ENCODE results near the gene ITSN2.
"Not testable (repeated sequence)": the region's sequence is repeated elsewhere in the genome, so short reads cannot be mapped to it uniquely, and the experiment has no call there.

Gene ITSN2

DNA sequence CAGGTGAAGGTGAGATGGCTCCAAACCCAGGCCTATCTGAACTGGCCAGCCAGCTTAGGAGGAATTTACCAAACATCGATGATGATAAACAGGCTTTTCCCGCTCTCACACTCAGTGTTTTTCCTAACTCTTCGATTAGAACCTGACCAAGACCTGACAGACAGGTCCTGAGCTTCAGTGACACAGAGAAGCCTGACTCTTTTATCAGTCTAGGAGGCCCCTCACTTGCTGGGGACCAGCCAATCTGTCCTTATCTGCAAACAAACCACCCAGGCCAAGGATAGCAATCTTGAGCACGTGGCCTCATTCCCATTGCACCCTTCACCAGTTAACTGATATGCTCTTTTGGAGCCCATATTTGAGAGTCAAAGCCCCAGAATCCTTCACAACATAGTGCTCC is 1.9 kb upstream of the ITSN2 start:
- DNase-seq = no peak

DNA sequence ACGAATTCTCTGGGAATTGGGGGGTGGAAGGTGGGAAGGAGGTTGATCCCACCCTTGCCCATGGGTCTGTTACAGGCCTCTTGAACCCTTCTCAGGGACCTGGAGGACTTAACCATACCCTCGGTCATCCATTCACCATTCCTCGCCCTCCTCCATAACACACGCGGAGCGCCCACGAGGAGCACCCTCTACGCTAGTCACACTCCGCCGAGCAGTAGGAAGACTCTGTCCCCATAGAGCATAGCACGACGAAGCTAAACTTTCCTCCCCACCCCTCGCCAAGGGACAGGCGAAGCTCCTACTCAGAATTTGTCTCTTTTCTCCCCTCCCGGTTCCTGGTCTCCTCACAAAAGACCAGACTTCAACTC is 611 bp upstream of the ITSN2 start:
- no peak for DNase-seq

DNA sequence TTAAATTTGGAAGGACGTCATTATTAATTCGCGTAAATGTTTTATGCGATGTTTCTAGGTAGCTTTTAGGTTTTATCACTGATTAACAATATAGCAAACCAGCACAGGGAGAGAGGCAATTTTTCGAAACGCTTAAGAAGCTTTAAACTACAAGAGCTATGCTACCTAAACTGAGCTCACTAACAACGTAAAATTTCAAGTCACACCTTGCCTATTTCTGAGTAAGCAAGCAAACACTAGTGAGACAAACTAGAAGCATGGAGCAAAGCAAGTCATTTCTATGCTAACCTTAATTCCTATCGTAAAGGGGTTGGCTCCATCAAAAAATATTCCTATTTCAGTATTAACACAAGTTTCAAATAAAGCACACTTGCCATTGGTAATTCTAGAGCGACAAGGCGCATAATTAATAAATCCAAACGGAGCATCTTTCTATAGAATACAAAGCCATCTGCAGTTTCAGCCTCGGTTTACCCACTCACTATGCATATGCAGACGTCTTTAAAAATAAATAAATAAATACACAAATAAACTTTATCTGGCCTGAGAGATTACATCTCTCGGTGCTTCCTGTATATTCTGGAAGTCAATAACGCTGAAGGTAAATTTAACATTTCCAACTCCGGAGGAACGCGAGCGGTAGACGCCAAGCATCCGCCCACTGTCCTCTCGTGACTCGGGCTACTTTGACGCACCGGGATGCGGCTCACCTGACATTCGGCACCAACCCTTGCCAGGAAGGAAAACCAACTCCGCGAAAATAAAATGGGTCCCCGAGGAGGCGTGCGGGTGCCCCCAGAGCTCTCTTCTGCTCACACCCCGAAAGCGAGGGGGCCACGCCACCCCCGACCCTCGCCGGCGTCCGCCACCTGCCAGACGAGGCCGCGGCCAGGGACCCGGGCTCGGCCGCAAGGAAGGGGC is 947 bp downstream of the ITSN2 start:
- DNase-seq = no peak

DNA sequence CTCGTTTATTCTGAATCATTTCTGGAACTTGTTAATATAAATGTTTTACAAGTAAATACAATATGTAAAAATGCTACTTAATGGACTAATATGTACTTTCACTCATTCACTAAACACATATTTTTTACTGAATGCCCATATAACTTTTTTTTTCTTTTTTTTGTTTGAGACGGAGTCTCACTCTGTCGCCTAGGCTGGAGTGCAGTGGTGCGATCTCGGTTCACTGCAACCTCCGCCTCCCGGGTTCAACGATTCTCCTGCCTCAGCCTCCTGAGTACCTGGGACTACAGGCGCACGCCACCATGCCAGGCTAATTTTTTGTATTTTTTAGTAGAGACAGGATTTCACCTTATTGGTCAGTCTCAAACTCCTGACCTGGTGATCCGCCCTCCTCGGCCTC is 2.6 kb downstream of the ITSN2 start:
- DNase-seq = not testable (repeated sequence)

DNA sequence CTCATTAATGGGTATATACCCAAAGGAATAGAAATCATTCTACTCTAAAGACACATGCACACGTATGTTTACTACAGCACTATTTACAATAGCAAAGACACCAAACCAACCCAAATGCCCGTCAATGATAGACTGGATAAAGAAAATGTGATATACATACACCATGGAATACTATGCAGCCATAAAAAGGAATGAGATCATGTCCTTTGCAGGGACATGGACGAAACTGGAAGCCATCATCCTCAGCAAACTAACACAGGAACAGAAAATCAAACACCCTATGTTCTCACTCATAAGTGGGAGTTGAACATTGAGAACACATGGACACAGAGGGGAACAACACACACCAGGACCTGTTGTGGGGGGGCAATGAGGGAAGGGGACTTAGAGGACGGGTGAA is 3.2 kb downstream of the ITSN2 start:
- DNase-seq = not testable (repeated sequence)

DNA sequence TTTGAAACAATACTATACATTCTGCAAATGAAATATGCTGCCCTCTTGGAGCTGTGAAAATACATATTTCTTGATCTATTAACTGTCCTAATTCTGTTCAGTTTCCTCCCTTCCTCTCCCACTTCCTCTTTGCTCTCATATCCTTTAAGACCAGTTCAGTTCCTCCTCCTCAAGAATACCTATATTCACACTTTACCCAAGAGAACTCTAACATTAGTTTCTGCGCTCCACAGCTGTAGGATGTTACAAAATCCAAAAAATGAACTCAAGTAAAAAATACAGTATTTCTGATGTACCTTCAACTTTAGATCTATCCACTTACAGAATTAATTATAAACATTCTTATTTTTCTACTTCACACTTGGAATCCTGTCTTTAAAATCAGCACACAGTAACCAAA is 5.4 kb downstream of the ITSN2 start:
- no peak for DNase-seq

DNA sequence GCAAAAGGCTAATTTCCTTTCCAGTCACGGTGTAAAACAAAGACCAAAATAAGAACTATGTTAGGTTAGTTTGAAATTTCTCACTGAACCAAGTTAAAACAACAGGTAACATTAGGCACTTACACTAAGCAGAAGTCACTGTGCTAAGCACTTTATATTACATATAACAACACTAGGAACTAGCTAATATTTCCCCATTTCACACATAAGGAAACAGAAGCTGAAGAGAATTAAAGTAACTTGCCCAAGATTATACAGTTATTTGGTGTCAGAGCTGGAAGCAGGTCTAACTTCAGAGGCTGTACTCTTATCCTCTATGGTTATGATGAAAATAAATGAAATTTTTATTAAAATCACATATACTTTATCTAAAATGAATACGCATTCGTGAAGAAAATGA is 5.9 kb downstream of the ITSN2 start:
- no peak for DNase-seq

DNA sequence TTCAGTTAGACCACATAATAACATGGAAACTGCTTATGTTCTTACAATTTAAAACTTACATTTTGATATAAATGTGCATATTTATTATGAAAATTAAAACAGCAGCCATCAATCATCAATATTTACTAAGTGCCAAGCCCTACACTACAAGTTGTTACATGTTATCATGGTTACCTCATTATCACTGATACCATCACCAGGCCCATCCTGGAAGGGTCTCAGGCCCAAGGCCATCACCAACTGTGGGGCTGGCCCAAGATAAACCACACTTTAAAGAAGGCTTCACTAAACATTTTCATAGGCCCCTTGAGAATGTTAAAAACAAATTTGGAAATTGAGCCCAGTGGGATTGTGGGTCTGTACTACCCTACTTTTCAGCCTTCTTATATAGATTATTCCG is 6.4 kb downstream of the ITSN2 start:
- DNase-seq = no peak

DNA sequence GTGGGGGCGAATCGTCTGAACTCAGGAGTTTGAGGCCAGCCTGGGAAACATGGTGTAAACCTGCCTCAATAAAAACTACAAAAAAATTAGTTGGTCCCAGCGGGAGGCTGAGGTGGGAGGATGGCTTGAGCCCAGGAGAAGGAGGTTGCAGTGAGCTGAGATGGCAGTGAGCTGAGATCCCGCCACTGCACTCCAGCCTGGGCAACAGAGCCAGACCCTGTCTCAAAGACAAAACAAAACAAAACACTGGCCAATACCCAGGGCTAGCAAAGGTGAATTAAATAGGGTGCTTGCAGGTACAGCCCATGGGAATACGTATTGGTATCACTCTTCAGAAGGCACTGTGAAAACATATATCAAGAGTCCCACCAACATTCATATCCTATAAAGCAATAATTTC is 7.0 kb downstream of the ITSN2 start:
- DNase-seq = no peak

DNA sequence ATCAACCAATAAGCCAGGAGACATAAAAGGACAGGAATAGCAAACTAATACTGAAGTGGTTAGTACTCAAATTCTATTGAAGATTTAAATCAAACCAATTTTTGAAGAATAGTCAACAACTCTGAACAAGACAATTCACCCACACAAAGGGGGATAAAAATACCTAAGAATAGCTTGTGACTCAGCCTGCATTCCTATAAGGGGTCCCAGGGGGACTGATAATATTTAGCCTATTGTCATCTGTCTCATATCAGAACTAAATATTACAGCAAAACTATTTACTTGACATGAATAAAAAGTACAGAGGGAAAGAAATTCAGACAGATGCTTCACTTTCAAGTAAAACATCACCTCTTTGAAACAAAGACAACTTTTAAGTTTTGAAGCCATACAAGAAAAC is 7.7 kb downstream of the ITSN2 start:
- no peak for DNase-seq

DNA sequence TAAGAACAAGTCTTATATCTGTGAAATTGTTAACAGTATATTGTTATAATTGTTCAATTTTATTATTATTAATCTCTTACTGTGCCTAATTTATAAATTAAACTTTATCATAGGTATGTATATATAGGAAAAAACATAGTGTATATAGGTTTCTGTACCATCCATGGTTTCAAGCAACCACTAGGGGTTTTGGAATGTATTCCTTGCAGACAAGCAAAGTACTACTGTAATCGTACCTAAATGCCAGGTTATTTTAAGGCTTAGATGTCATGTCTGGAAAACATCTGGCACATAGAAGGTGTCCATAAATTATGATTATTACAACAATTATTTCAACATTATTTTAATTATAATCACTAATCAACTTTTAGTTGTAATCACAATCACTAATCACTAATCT is 8.4 kb downstream of the ITSN2 start:
- no peak for DNase-seq

DNA sequence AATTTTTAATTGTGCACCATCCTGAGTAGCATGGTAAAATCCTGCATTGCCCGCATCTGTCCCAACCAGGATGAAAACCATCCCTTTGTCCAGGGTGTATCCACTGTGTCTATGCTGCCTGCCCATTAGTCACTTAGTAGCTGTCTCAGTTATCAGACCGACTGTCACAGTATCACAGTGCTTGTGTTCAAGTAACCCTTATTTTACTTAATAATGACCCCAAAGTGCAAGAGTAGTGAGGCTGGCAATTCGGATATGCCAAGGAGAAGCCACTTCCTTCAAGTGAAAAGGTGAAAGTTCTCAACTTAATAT is 8.8 kb downstream of the ITSN2 start:
- no peak for DNase-seq

DNA sequence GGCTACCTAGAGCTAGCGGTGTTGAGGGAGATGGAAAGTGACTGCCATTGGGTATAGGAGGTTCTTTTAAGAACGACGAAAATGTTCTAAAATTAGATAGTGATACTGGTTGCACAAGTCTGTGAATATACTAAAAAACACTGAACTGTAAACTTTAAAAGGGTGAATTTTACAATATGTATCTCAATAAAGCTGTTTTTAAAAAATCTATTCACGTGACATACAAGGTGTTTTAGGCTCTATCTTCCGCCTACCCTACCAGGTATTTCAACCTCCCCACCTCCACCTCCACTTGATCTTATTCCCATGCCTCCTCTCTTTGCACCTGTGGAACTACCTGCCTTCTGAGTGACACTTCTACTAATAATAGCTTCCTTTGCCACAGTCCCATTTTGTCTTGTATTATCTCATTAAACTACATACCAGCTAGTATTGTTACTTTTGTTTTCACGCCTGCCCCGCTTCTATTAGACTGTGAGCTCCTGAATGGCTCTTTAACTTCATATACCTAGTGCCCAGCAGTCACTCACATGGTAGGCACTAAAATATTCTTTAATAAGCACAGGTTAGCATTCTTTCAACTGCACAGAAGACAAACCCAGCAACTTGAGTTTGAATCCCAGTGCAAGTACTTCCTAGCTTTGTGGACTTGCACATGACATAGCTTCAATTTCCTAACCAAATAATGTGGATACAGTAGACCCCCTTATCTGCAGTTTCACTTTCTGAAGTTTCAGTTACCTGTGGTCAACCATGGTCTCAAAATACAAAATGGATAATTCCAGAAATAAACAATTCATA is 9.3 kb downstream of the ITSN2 start:
- DNase-seq = no peak

DNA sequence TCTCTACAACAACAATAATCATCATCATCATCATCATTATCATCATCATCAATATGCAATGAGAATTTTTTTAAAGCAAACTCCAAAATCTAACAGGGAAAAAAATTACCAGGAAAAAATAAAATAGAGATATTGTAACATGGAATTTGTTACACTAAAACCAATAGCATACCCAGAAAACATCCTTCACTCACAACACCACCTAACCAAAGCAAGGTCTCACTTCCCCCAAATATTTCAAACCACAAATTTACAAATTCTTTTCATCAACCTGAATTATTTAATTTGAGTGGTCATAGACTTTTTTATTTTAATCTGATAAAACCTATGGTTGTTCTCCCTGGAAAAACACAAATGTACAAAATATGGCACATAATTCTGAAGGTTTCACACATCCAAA is 11.2 kb downstream of the ITSN2 start:
- DNase-seq = no peak

DNA sequence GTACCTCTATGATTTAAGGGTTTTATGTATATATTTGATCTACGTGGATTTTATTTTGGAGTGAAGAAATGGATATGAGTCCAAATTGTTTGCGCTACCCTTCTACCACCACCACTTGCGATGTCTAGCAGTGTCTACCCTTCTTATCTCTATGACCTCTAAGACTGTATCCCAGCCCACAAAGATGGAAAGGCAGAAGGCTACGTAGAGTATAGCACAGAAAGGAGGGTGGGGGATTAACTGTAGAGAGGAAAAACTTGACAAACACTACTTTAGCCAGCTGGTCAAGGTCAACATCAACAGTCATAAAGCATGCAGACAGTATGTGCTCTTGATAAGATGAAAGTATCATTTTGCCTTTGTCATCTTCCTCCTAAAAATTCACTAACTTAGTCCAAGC is 14.4 kb downstream of the ITSN2 start:
- DNase-seq = no peak

DNA sequence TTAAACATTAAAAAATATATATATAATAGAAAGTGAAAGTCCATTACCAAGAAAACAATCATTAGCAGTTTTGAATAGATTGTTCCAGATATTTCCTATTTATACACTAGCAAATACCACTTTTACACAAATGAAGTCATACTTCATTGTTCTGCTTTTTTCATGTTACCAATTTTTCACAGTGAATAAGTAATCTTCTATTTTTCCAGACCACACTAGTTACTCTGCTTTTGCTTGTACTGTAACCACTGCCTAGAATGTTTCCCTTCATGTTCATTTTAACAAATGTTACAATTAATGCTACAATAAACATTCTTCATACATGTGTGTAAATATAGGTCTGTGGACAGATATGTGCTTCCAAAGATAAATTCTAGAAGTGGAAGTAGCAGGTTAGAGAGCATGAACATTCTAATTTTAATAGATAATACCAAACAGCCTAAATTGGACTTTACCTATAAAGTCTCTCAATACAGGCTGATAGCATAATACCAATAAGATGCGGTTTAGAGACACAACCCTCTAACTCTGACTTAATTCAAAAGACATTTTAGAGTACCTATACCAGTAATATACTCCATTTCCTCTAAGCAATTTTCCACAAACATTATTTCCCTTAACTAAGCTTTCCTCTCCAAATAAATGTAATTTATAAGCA is 17.0 kb downstream of the ITSN2 start:
- no peak for DNase-seq

DNA sequence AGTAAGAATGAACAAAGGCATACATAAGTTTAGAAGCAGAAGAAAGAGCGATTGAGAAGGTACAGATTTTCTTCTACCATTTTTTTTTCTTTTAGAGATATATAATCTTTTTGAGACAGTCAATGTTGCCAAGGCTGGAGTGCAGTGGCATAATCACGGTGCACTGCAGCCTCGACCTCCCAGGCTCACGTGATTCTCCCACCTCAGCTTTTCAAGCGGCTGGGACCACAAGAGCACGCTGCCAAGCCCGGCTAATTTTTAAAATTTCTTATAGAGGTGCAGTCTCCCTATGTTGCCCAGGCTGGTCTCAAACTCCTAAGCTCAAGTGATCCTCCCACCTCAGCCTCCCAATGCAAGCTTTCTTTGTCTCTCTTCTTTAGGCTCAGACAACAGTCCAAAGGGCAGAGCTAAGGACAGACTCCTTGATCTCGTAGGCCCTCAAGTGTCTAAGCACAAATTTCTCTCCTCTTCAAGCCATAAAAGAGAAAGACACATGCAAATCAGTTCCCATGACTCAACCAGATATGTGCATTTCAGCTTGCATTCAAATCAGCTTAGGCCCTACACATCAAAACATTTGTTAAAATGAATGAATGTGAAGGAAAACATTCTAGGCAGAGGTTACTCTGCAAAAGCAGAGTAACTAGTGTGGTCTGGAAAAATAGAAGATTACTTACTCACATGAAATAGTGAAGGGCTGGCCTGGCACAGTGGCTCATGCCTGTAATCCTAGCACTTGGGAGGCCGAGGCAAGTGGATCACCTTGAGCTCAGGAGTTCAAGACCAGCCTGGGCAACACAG is 18.0 kb downstream of the ITSN2 start:
- no peak for DNase-seq

DNA sequence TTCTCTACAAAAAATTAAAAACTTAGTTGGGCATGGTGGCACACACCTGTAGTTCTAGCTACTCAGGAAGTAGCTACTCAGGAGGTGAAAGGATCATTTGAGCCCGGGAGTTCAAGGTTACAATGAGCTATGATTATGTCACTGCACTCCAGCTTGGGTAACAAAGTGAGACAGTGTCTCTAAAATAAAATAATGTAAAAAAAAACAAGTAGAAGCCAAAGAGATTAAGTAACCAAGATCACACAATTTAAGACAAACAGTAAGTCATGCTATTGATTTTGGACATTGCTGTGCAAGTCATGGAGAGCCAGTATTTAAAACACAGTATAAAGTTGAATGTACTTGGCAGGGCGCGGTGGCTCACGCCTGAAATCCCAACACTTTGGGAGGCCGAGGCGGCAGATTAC is 20.5 kb downstream of the ITSN2 start:
- no peak for DNase-seq

DNA sequence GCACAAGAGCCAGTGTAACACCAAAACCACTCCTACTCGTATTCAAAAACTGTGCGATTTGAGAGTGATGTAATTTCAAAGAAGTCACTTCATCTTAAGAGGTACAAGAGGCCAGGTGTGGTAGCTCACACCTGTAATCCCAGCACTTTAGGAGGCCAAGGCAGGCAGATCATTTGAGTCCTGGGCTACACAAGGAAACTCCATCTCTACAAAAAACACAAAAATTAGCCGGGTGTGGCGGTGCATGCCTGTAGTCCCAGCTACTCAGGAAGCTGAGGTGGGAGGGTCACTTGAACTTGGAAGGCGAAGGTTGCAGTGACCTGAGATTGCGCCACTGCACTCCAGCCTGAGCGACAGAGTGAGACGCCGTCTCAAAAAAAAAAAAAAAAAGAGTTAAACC is 21.2 kb downstream of the ITSN2 start:
- not testable (repeated sequence) for DNase-seq

DNA sequence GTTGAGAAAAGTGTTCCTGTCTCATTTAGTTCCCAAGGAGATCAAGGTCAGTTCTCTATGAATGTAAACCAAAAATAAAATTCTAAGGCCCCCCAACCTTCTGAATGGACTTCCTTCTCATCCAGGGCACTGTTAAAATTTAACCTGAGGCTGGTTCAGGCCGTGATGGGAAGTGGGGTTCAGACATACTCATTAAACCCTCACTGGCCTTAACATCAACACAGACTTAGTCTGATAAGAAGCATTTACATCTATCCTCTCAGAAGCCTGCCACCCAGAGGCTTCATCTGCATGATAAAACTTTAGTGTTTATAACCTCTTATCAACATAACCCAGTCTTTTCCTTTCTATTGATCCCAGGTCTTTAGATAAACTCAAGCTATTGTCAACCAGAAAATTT is 22.4 kb downstream of the ITSN2 start:
- no peak for DNase-seq

DNA sequence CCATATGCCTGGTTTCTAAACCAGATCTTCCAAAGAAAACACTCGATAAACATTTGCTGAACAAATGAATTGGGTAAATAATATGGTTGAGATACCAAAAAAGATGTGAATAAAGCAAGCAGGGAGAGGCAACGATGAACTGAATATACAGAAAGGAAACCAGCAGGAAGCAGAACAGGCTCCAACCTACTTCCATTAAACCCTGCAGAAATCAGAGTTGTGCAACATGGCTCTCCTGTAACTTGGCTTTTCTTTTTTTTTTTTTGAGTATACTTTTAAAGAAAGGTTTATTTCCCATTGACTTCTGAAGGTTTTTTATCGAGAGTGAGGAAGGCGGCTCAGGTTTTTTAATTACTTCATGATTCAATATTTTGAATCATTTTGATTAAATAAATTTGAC is 23.5 kb downstream of the ITSN2 start:
- DNase-seq = no peak

DNA sequence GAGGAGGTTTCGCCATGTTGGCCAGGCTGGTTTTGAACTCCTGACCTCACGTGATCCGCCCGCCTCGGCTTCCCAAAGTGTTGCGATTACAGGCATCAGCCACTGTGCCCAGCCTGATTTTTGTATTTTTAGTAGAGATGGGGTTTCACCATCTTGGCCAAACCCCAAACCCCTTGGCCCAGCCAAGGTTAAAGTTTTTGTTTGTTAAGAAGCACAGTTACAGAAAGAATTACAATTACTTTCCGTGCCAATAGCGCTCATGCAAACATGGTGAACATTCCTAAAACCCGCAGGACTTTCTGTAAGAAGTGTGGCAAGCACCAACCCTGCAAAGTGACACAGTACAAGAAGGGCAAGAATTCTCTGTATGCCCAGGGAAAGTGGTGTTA is 26.1 kb downstream of the ITSN2 start:
- DNase-seq = no peak

All from NCI-H1092 (cell line).